HepG2 (cell line): ENCODE data around the gene MLST8. TPM values are rescaled to one million over a fixed set of nuclear protein-coding genes. Genes with fewer than 3 reads are reported as not detected.

ENCODE experiments used
- ATAC-seq: fragments of 200-7000 bp; cut with Tn5 transposase; 3 replicates; pipeline ENCODE4 v1.9.1; 2020; ENCODE audit warnings: mild to moderate bottlenecking, moderate library complexity
- BruUV-seq: library from RNA; stranded (reverse); fragments of 400-500 nt; replicated peaks from 2 replicates; lab custom pipeline; 2021; lab: Mats Ljungman, UMichigan
- CTCF ChIA-PET: fragments of 300-600 bp; formaldehyde crosslinking; extraction: SDS; loops from one replicate; lab custom pipeline; 2021; ENCODE audit warnings: low total read pairs, inconsistent platforms, low intra/inter-chr PET ratio; lab: Yijun Ruan, JAX
- POLR2A ChIA-PET: fragments of 350-600 bp; sonication (Branson Sonifier 250); formaldehyde crosslinking; loops from one replicate; lab custom pipeline; 2020; ENCODE audit warnings: antibody characterized with exemption, inconsistent platforms; lab: Yijun Ruan, JAX
- DNase-seq: peaks from one replicate; pipeline ENCODE4 v3.0.0-alpha.2; 2015; ENCODE audit warnings: low spot score
- FAIRE-seq: peaks from 3 replicates; lab custom pipeline; 2011; peaks lifted over from hg19 to GRCh38; lab: Jason Lieb, UNC
- H2AFZ ChIP-seq: one replicate; pipeline ENCODE4 v1.6.1; 2011; ENCODE audit warnings: low read length, inconsistent platforms
- H3K27ac ChIP-seq: fragments of 300-600 bp; 3 replicates; pipeline ENCODE4 v1.8.0; 2011; ENCODE audit warnings: mixed run types, mild to moderate bottlenecking, mixed read lengths, low read length, inconsistent platforms; ENCODE audit not compliant: insufficient read depth; ENCODE audit errors: extremely low read length
- H3K27me3 ChIP-seq, 2 experiments: fragments of 200-600 bp in 1 of 2; 2 replicates in 1 of 2; 3 replicates in 1 of 2; pipeline versions ENCODE4 v1.6.0 to v1.8.0; 2011; ENCODE audit warnings: low read length in 2 of 2, mild to moderate bottlenecking in 2 of 2, moderate library complexity in 2 of 2, inconsistent platforms in 1 of 2; ENCODE audit not compliant: insufficient read depth in 2 of 2, control insufficient read depth in 1 of 2
- H3K36me3 ChIP-seq, 2 experiments: fragments of 200-600 bp in 1 of 2; replicated peaks in 1 of 2; 2 replicates in 1 of 2; 3 replicates in 1 of 2; pipeline versions ENCODE4 v1.5.1 to v1.8.0; 2011; ENCODE audit warnings: low read length in 2 of 2, inconsistent platforms in 1 of 2; ENCODE audit not compliant: insufficient read depth in 2 of 2, control insufficient read depth in 1 of 2
- H3K4me1 ChIP-seq: 2 replicates; pipeline ENCODE4 v1.5.1; 2012; ENCODE audit warnings: low read length, inconsistent platforms; ENCODE audit not compliant: insufficient read depth
- H3K4me2 ChIP-seq: 2 replicates; pipeline ENCODE4 v1.6.0; 2011; ENCODE audit warnings: low read depth, low read length, inconsistent platforms
- H3K4me3 ChIP-seq, 3 experiments: fragments of 200-600 bp in 1 of 3; sonication (generic), shearing (Covaris generic) in 1 of 3; replicated peaks in 1 of 3; 2 replicates each; pipeline ENCODE4 v1.5.1; 2011 to 2016; ENCODE audit warnings: low read length in 3 of 3, inconsistent platforms in 2 of 3, low read depth in 2 of 3, mild to moderate bottlenecking in 2 of 3, control low read depth in 1 of 3, mixed read lengths in 1 of 3; ENCODE audit not compliant: insufficient read depth in 1 of 3
- H3K79me2 ChIP-seq: one replicate; pipeline ENCODE4 v1.6.1; 2011; ENCODE audit warnings: low read length, inconsistent platforms; ENCODE audit not compliant: insufficient read depth
- H3K9ac ChIP-seq: 2 replicates; pipeline ENCODE4 v1.6.0; 2011; ENCODE audit warnings: mild to moderate bottlenecking, low read depth, low read length, inconsistent platforms; ENCODE audit not compliant: insufficient read depth
- H3K9me3 ChIP-seq: 2 replicates; pipeline ENCODE4 v1.5.1; 2012; ENCODE audit warnings: mild to moderate bottlenecking, low read length
- H4K20me1 ChIP-seq: 2 replicates; pipeline ENCODE4 v1.6.0; 2011; ENCODE audit warnings: inconsistent platforms, mild to moderate bottlenecking, low read length, moderate library complexity; ENCODE audit not compliant: insufficient read depth
- CEBPB ChIP-seq: IDR thresholded peaks from 2 replicates; pipeline ENCODE4 v1.6.1; 2011; ENCODE audit warnings: low read depth, low read length, improper control_type of control experiment, borderline replicate concordance
- CEBPG ChIP-seq: IDR thresholded peaks from 2 replicates; pipeline ENCODE4 v1.6.1; 2016
- HNF4A ChIP-seq: sonication (generic); formaldehyde crosslinking; IDR thresholded peaks from 2 replicates; pipeline ENCODE4 v1.4.0; 2020; ENCODE audit warnings: missing genetic modification reagents
- HNRNPK ChIP-seq: fragments of 200-400 bp; formaldehyde crosslinking; IDR thresholded peaks from 2 replicates; pipeline ENCODE4 v1.6.1; 2018; ENCODE audit warnings: low read length, low read depth, moderate library complexity, mild to moderate bottlenecking; ENCODE audit not compliant: poor library complexity, severe bottlenecking
- HNRNPLL ChIP-seq: fragments of 200-400 bp; formaldehyde crosslinking; IDR thresholded peaks from 2 replicates; pipeline ENCODE4 v1.6.1; 2017; ENCODE audit warnings: mild to moderate bottlenecking, low read depth, low read length; ENCODE audit not compliant: poor library complexity, severe bottlenecking
- HOXA3 ChIP-seq: sonication (generic); formaldehyde crosslinking; IDR thresholded peaks from 2 replicates; pipeline ENCODE4 v1.5.0; 2020; ENCODE audit warnings: missing genetic modification reagents
- PCBP1 ChIP-seq: fragments of 200-400 bp; formaldehyde crosslinking; IDR thresholded peaks from 2 replicates; pipeline ENCODE4 v1.6.1; 2017; ENCODE audit warnings: mild to moderate bottlenecking, low read depth, low read length, borderline replicate concordance
- PHF21A ChIP-seq: sonication (generic); formaldehyde crosslinking; IDR thresholded peaks from 2 replicates; pipeline ENCODE4 v1.5.0; 2020; ENCODE audit warnings: mild to moderate bottlenecking, missing genetic modification reagents
- RXRA ChIP-seq: sonication (generic); formaldehyde crosslinking; IDR thresholded peaks from 2 replicates; pipeline ENCODE4 v1.5.1; 2020; ENCODE audit warnings: missing genetic modification reagents
- SAP130 ChIP-seq: IDR thresholded peaks from 2 replicates; pipeline ENCODE4 v1.6.1; 2016; ENCODE audit warnings: low read depth
- ZNF260 ChIP-seq: sonication (generic); formaldehyde crosslinking; IDR thresholded peaks from 2 replicates; pipeline ENCODE4 v1.4.0; 2020; ENCODE audit warnings: missing genetic modification reagents, low read depth, mild to moderate bottlenecking, borderline replicate concordance
- ZNF768 ChIP-seq: sonication (generic); formaldehyde crosslinking; IDR thresholded peaks from 2 replicates; pipeline ENCODE4 v1.4.0; 2020; ENCODE audit warnings: missing genetic modification reagents
- ZNF83 ChIP-seq: sonication (generic); formaldehyde crosslinking; IDR thresholded peaks from 2 replicates; pipeline ENCODE4 v1.4.0; 2020; ENCODE audit warnings: missing genetic modification reagents, mild to moderate bottlenecking, borderline replicate concordance
- WGBS: methylation state at CpG from one replicate; pipeline ENCODE4 v1.1.6; 2017; ENCODE audit warnings: low lambda C conversion rate; 5-methylcytosine and 5-hydroxymethylcytosine counted together
- in situ Hi-C: cut with HindIII; loops from 2 replicates; pipeline ENCODE4 v1.10.0; 2017; ENCODE audit warnings: low pct_unique_long_range_greater_than_20kb; ENCODE audit not compliant: extremely low pct_ligation_motif_present
- intact Hi-C: fragments of 100-400 bp; cut with micrococcal nuclease; formaldehyde crosslinking; loops from one replicate; pipeline ENCODE4 v1.10.0; 2022; ENCODE audit not compliant: unreplicated experiment
- polyA plus RNA-seq, 8 experiments: library from polyadenylated mRNA; depleted of rRNA in 3 of 8; stranded (reverse) in 7 of 8; unstranded in 1 of 8; fragments of >200 nt; fragmentation: Illumina TruSeq in 4 of 8; extraction: Trizol in 4 of 8; gene quantifications; 2 replicates each; pipeline versions ENCODE4 v1.2.1 to v1.2.3, GENCODE V29; 2011 to 2016; ENCODE audit warnings: low read depth in 4 of 8, missing spikeins in 1 of 8, mixed read lengths in 1 of 8; ENCODE audit not compliant: insufficient read depth in 1 of 8
- total RNA-seq, 5 experiments: library from RNA; depleted of rRNA; stranded (reverse); fragments of >200 nt; fragmentation: Illumina TruSeq; extraction: Trizol; gene quantifications; 2 replicates each; pipeline ENCODE4 v1.2.3, GENCODE V29; 2016; ENCODE audit warnings: low read depth in 1 of 5
- TF ChIP-seq, protein P1 (sequence below): sonication (generic); formaldehyde crosslinking; IDR thresholded peaks from 2 replicates; pipeline ENCODE4 v1.5.1; 2020; ENCODE audit warnings: missing genetic modification reagents, mild to moderate bottlenecking, borderline replicate concordance
- TF ChIP-seq, protein P2 (sequence below): sonication (generic); IDR thresholded peaks from 2 replicates; pipeline ENCODE4 v1.6.1; 2016; ENCODE audit warnings: low read depth, borderline replicate concordance
- TF ChIP-seq, protein P3 (sequence below): sonication (generic); formaldehyde crosslinking; conservative IDR thresholded peaks from 2 replicates; pipeline ENCODE4 v1.4.0; 2020; ENCODE audit warnings: missing genetic modification reagents
- TF ChIP-seq, protein P4 (sequence below): sonication (generic); formaldehyde crosslinking; IDR thresholded peaks from 2 replicates; pipeline ENCODE4 v1.4.0; 2020; ENCODE audit warnings: missing genetic modification reagents

MLST8 gene
- total and polyA plus RNA-seq, 2 of the 13 experiments (the other 11 are each of a cell fraction or from before 2014, with no cell fraction given), result 30.8 to 72.7 TPM

DNA sequence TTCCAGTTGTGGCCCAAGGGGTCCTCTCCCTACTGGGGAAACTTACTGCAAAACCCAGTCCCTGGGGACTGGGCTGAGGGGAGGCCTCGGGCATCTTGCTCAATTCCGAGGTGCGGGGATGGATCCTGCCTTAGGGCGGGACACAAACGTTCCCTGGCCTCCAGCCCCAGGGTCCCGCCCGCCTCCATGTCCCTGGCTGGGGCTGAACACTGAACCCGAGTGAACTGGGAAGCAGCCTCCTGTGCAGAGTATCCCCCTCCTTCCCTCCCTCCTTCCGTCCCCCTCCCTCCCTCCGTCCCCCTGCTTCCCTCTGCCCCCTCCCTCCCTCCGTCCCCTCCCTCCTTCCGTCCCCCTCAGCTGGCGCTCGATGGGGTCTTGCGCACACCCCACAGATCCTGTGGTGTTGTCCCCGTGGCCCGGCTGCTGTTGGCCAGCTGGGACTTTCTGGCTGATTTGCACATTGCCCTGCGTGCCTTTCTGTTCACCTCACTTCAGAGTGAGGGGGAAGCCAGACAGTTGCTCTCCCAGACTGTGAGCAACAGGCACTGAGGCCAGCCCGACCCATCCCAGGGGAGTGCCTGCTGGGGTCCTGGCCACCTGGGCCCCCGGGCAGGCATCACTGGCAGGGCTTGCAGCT lies 44.2 kb upstream of the MLST8 start:
- Histone ChIP-seq H2AFZ (no peak overlapping the region), H3K79me2 (peaks cover 57% of the 10 kb centered on the region), H3K9me3 (no peaks in the 10 kb centered on the region), H3K4me3 (peak overlapping the region in 2 of 3 experiments; percentile 26 to 48; a peak in 2 of 6 replicates), H3K27ac (peak overlapping the region; percentile 63), H3K9ac (no peak overlapping the region), H3K4me2 (peak overlapping the region; percentile 68), H4K20me1 (peaks cover 38% of the 10 kb centered on the region), H3K27me3 (no peaks in the 10 kb centered on the region; a peak in 1 of 5 replicates), H3K36me3 (peaks cover 2 to 6% of the 10 kb centered on the region in 2 experiments; a peak in 3 of 5 replicates), H3K4me1 (peaks cover 85% of the 10 kb centered on the region)
- no TSS peak for BruUV-seq
- POLR2A ChIA-PET, result interaction anchor here (0.7 to 3.4 kb wide), 5 partner anchors 7 to 90 kb away, joined by 3 to 36 read pairs (median 4); partner anchors contain the start of gene TRAF7
- DNase-seq (peak; percentile 53), ATAC-seq (peak; percentile 17), FAIRE-seq (peak; percentile 65)
- peak; percentile 46; the same call in 1 of the 2 replicates for TF ChIP-seq PCBP1
- peak; percentile 80 for TF ChIP-seq HNRNPK
- peak; percentile 77 for TF ChIP-seq ZNF768
- TF ChIP-seq ZNF83 (CRISPR knock-in tag), result no peak
- 0 out of 2 replicates have a peak, but pooled peaks have one; percentile 9 for TF ChIP-seq HNF4A (CRISPR knock-in tag)
- peak; percentile 25; the same call in 1 of the 2 replicates for TF ChIP-seq PHF21A
- no peak for TF ChIP-seq ZNF260 (CRISPR knock-in tag)
- TF ChIP-seq, protein P1, sequence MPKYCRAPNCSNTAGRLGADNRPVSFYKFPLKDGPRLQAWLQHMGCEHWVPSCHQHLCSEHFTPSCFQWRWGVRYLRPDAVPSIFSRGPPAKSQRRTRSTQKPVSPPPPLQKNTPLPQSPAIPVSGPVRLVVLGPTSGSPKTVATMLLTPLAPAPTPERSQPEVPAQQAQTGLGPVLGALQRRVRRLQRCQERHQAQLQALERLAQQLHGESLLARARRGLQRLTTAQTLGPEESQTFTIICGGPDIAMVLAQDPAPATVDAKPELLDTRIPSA (CRISPR knock-in tag), result no peak
- TF ChIP-seq, protein P2, sequence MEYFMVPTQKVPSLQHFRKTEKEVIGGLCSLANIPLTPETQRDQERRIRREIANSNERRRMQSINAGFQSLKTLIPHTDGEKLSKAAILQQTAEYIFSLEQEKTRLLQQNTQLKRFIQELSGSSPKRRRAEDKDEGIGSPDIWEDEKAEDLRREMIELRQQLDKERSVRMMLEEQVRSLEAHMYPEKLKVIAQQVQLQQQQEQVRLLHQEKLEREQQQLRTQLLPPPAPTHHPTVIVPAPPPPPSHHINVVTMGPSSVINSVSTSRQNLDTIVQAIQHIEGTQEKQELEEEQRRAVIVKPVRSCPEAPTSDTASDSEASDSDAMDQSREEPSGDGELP, result peak; percentile 35; the same call in 1 of the 2 replicates
- TF ChIP-seq RXRA (CRISPR knock-in tag), result peak; percentile 40; the same call in 1 of the 2 replicates
- peak; percentile 42 for TF ChIP-seq SAP130
- TF ChIP-seq, protein P3, sequence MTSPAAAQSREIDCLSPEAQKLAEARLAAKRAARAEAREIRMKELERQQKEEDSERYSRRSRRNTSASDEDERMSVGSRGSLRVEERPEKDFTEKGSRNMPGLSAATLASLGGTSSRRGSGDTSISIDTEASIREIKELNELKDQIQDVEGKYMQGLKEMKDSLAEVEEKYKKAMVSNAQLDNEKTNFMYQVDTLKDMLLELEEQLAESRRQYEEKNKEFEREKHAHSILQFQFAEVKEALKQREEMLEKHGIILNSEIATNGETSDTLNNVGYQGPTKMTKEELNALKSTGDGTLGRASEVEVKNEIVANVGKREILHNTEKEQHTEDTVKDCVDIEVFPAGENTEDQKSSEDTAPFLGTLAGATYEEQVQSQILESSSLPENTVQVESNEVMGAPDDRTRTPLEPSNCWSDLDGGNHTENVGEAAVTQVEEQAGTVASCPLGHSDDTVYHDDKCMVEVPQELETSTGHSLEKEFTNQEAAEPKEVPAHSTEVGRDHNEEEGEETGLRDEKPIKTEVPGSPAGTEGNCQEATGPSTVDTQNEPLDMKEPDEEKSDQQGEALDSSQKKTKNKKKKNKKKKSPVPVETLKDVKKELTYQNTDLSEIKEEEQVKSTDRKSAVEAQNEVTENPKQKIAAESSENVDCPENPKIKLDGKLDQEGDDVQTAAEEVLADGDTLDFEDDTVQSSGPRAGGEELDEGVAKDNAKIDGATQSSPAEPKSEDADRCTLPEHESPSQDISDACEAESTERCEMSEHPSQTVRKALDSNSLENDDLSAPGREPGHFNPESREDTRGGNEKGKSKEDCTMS (CRISPR knock-in tag), result no peak
- peak; percentile 14; the same call in 1 of the 2 replicates for TF ChIP-seq CEBPB
- TF ChIP-seq CEBPG, result 0 out of 2 replicates have a peak, but pooled peaks have one; percentile 23
- TF ChIP-seq, protein P4, sequence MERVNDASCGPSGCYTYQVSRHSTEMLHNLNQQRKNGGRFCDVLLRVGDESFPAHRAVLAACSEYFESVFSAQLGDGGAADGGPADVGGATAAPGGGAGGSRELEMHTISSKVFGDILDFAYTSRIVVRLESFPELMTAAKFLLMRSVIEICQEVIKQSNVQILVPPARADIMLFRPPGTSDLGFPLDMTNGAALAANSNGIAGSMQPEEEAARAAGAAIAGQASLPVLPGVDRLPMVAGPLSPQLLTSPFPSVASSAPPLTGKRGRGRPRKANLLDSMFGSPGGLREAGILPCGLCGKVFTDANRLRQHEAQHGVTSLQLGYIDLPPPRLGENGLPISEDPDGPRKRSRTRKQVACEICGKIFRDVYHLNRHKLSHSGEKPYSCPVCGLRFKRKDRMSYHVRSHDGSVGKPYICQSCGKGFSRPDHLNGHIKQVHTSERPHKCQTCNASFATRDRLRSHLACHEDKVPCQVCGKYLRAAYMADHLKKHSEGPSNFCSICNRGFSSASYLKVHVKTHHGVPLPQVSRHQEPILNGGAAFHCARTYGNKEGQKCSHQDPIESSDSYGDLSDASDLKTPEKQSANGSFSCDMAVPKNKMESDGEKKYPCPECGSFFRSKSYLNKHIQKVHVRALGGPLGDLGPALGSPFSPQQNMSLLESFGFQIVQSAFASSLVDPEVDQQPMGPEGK, result peak; percentile 28
- peak; percentile 51 for TF ChIP-seq HOXA3
- peak; percentile 41 for TF ChIP-seq HNRNPLL
- WGBS, result 13% methylated on average over 18 of the region's 20 CpGs
- in situ Hi-C loops (no loop called here), intact Hi-C loops (loop anchor here (5.0 kb wide), 1 partner anchor 36 kb away; the partner anchor contains the start of gene CASKIN1)
- CTCF ChIA-PET, result no interaction called here
